GM21390 (cell line): ENCODE data around the gene SLC38A1.
A peak's percentile ranks its signal among the peaks of the same experiment; 100 is the strongest.
"Not testable (repeated sequence)": the region's sequence is repeated elsewhere in the genome, so short reads cannot be mapped to it uniquely, and the experiment has no call there.

ENCODE experiments used
- ATAC-seq: cut with Tn5 transposase; IDR thresholded peaks from one replicate; pipeline ENCODE4 v1.9.1; 2021; ENCODE audit not compliant: unreplicated experiment

The SLC38A1 gene

DNA sequence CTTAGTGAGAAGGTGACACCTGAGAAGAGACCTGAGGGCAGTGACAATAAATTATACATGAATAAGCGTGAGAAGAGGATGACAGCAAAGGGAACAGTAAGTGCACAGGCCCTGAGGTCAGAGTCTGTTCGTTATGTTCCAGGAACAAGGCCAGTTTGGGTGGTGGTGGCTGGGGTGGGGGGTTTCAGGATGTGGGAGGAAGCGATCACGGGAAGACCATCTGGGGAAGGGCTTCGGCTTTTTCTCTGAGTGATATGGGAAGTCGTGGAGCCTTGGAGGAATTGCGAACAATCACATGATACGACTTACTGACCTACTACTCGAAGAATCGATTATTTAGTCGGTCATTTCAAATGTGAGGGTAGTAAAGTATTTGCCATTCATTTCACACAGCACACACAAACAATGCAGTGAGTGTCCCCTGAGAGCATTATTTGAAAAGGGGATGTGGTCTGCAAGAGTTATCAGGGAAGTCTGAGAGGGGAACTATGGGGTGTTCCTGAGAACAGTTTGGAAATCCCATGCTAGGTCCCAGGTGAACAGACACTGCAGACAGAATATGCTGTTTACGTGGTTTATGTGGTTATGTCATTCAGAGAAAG lies 94.7 kb downstream of the SLC38A1 start:
- peak; percentile 41 for ATAC-seq

DNA sequence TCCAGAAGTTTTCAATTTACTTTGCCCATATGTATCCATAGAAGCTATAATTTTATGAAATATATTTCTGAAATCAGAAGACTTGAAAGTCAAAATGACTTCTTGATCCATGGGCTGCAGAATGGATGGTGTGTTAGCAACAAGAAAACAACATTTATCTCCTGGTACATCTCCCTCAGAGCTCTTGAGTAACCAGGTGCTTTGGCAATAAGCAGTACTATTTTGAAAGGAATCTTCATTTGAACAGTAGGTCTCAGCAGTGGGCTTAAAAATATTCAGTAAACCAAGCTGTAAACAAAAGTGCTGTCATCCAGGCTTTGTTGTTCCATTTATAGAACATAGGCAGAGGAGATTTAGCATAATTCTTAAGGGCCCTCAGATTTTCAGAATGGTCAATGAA lies 100.4 kb downstream of the SLC38A1 start:
- no peak for ATAC-seq

DNA sequence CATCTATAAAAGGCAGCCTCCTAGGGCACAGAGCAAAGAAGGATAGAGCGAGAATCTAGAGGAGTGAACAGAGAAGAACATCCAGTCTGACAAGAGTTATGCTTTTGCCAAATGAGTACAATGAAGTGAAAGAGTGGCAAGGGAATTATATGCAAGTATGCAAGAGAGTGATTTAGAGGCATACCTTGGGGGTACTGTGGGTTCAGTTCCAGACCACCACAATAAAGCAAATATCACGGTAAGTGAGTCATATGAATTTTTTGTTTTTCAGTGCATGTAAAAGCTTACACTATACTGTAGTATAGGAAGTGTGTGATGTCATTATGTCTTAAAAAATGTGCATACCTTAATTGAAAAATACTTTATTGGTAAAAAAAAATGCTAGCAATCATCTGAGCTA lies 101.4 kb downstream of the SLC38A1 start:
- no peak for ATAC-seq

DNA sequence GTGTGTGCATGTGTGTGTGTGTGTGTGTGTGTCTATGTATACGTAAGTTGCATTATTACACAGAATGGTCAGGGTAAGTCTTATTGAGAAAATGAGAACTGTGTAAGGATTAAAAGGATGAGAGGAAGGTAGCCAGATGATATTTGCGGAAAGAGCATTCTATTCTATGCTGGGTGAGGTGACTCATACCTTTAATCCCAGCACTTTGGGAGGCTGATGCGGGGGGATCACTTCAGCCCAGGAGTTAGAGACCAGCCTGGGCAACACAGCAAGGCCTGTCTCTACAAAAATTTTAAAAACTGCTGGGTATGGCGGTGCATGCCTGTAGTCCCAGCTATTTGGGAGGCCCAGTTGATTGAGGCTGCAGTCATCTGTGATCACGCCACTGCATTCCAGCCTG lies 103.7 kb downstream of the SLC38A1 start:
- ATAC-seq = no peak

DNA sequence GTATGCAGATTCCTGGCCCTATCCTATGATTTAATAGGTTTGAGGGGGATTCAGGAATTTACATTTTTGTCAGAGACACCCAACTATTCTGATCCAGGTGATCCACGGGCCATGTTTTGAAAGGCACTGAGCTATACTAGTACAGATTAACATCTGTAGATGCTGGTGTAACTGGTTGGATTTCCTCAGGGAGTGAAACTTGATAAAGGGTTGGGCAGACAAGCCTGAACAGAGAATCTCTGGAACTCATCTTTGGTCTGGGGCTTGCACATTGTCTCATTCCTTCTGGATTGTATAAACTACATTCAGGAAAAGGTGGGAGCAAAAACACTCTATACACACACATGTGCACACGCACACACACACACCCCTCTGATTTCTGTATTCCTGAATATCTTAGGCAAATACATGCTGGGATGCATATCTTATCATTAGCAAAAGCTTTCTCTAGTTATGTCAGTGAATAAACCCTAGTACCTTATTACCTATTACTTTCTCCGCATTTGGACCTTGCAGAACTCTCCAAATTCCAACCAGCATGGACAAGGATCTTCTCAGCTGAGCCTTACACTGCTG lies 104.6 kb downstream of the SLC38A1 start:
- ATAC-seq = no peak

DNA sequence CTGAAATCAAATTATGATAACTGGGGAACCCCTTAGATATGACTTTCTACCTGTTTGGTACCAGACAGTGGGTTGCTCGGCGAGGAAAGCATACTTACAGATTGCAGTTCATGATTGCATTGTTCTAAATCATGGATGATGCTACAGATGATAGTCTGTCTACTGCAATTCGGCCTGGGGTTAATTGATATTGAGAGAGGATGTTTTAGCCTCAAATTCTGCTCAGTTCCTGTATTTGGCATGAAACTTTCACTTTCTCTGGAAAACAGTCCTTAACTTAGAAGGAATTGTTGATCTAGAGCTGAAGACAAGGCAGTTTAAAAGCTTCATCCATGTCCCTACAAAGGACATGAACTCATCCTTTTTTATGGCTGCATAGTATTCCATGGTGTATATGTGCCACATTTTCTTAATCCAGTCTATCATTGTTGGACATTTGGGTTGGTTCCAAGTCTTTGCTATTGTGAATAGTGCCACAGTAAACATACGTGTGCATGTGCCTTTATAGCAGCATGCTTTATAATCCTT lies 106.2 kb downstream of the SLC38A1 start:
- not testable (repeated sequence) for ATAC-seq

DNA sequence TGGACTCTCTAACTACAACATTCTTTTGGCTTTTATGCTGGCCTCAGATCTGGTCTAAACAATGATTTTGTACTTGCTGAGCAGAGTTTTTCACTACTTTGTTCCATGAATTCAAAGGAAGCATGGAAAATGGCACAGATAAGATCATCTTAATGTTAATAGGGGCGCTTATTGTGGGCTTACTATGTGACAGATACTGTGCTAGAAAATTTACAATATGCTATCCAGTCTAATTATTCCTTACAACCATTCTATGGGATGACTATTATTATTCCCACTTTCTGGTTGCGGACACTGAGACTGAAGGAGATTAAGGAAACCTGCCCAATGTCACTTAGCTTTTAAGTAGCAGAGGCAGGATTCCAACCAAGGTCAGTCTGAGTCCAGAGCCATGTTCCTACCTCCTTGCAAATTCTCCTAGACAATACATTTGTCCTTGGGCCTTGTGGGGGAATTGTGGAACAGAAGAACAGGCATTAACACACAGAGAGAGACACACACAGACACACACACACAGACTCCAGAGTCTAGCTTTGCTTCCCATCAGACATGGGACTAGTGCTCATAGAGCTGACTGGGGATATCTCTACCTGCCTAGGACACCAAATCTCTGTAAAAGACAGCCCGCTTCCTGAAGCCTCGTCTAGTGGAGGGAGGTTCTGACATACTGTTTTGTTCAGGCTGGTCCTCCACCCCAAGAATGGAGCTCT lies 107.7 kb downstream of the SLC38A1 start:
- ATAC-seq = no peak

DNA sequence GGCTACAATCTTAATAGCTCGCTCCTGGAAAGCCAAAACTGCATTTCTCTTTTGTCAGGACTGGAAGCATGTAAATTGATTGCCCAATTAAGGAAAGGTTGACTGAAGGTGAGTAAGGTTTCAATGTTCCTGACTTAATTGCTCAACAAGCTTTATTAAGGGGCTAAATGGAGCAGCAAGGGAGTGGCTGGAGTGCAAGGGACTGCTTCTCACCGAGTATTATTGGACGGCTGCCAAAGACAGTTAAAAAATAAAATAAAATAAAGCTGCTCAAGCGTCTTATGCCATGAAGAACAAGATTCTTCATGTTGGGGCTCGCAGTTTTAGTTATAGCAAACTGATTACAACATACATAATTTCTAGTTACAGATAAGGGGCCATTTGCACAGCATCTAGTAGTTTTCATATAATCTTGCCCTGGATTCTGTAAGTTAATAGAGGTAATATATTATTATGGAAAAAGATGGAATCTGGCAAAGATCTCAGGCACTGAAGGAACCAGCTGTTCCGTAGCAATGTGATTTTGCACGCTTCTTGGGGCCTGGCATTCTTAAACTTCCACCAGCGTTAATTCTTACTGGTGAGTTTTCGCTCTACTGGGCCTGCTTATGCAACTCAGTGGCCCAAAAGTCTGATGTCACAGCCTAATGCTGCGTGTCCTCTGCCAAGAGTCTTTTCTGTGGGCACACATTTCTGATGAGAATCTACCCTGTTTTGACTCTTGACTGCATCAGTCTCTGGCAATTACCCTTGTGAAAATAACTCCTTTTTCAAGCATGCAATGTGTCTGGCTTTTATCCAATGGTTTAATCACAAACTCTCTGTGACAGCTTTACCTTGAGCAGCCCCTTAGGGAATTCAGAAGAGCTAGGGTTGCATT lies 108.5 kb downstream of the SLC38A1 start:
- ATAC-seq = no peak

DNA sequence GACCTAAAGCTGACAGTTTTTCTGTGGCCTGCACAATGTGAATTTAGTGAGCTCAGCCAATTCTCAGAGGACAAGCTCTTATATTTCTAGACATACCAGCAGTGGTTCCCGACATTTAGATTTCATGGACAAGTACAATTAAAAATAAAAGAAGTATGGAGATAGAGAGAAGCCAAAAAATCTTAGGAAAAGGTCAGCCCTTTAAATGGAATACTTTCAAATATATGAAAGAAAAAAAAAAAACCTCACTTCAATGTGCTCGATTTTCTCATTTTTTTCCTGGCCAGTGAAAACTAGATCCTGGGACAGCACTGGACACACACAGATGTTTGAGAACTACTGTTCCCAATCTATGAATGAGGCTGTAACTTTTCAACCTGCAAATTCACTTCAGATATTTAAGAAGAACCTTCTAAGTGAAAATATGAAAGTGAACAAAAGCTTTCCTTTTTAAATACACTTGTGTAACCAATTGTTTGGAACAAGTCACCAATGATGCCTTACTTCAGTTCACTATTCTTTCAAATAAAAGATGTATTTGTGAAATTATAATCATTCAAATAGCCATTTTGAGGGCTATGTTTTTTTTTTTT lies 109.4 kb downstream of the SLC38A1 start:
- ATAC-seq = no peak

DNA sequence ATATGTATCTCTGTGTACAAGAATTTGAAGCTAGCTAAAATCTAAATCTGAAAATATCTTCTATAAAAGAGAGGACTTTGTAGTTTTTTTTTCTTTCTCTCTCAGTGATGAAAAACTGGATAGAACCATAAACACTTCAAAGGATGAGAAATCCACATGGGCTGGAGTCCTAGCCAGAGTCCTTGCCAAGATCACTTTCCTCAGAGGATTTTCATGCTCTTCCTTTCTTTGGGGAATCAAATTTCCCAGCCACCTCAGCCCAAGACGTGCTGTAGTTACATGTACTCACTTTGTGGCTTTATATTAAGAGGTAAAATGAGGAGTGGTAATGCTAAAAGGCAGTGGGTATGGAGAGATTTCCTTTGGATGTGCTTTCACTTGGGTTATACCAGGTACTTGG lies 110.3 kb downstream of the SLC38A1 start:
- no peak for ATAC-seq

DNA sequence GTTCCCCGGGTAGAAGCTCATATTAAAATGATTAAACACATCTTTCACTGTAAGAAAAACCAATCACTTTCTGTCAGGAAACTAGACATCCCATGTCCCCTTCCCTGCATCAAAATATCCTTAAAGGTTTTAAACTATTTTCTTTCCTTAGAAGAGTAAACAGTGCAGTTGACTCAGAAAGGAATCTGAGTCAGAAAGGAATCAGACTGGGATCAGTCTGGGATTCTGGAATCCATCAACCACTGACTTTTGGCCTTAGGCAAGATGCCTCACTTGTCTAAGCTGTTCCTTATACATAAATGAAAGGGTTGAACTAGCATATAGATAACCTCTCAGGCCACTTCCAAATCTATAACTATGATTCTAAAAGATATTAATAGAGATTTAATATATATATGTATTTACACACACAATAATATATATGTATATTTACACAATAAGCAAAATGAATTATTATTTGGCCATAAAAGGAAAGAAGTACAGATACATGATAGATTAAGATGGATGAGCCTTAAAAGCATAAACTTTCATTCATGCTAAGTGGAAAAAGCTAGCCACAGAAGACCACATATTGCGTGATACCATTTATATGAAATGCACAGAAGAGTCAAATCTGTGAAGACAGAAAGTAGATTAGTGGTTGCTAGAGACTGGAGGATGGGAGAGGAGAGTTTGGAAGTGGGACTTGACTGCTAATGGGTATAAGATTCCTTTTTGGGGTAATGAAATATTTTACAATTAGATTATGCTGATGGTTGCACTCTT lies 114.4 kb downstream of the SLC38A1 start:
- ATAC-seq = no peak

DNA sequence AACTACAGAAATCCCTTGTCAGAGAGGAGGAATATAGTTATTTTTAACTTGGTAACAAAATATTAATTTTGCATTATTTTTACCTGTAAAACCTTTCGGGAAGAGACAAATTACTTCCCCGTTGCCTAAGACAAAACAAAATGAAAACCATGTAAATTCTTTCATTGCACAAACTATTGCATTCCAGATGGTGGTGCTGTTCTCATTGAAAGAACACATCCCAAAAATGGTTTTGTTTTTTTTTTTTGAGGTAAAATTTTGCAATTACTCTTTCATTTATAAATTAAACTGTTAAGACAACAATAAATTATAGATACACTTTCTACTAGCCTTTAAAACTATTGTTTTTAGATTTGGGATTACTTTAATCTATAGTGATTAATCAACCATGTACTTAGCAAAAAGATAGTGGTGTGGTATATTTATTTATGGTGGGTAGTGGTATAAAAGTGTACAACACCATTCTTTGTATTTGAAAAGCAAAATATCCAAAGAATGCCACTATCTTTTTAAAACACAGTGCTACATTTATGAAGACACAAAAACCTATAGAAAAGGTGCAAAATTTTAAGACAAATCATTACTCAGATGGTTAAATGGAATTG lies 115.5 kb downstream of the SLC38A1 start:
- no peak for ATAC-seq

DNA sequence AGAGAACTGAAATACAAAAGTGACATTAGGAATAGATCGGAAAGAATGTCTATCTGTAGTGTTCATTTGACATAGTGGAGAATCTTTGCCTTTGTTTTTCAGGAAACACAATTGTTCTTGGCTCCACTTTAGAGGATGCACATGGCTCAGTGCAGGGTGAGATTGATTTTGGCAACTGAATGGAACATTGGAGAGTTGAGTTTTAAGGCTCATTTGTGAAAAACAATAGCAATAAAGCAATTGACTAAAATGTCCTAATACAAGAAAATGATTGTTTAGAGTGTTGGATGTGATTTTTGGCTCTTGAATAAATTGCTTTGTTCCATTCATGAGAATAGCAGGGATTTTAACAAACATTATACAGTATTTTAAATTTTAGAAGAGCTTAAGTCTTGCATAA lies 116.4 kb downstream of the SLC38A1 start:
- ATAC-seq = no peak

DNA sequence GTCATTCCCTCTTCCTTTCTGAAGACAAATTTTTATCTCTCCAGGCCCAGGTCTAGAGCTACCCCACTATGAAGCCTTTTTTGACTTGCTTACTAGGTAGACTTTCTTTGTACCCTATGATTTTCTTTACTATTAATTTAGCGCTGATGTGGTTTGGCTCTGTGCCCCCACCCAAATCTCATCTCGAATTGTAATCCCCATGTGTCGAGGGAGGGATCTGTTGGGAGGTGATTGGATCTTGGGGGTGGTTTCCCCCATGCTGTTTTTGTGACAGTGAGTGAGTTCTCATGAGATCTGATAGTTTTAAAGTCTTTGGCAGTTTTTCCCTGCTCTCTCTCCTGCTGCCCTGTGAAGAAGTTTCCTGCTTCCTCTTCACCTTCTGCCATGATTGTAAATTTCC lies 118.1 kb downstream of the SLC38A1 start:
- ATAC-seq = no peak

DNA sequence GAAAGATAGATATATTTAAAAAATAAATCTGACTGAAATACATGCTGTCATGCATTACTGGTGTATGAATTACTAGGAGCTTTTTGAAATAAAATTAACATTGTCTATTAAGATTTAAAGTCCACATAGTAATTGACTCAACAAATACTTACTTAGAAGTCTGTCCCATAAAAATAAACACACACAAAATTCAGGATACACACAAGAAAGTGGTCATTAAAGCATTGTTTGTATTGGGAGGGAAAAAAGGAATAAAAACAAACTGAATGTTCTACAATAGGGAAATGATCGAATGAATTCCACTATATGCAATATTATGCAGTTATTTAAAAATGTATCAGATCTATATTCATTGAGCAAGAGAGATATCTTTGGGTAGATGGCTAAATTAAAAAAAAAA lies 118.9 kb downstream of the SLC38A1 start:
- no peak for ATAC-seq

DNA sequence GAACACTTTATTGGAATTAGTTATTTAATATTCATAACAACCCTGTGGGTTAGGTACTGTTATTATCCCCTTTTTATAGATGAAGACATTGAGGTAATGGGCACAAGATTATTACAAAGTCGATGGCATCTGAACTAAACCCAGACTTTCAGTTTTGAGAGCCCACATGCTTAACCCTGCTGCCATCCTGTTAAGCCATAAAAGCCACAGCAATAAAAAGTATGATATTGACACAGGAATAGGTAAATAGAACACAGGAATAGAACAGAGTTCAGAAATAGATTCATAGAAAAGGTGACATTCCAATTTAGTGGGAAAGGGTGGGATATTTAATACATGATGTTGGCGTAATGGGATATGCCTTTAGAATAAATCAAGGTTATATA lies 119.8 kb downstream of the SLC38A1 start:
- ATAC-seq = no peak

DNA sequence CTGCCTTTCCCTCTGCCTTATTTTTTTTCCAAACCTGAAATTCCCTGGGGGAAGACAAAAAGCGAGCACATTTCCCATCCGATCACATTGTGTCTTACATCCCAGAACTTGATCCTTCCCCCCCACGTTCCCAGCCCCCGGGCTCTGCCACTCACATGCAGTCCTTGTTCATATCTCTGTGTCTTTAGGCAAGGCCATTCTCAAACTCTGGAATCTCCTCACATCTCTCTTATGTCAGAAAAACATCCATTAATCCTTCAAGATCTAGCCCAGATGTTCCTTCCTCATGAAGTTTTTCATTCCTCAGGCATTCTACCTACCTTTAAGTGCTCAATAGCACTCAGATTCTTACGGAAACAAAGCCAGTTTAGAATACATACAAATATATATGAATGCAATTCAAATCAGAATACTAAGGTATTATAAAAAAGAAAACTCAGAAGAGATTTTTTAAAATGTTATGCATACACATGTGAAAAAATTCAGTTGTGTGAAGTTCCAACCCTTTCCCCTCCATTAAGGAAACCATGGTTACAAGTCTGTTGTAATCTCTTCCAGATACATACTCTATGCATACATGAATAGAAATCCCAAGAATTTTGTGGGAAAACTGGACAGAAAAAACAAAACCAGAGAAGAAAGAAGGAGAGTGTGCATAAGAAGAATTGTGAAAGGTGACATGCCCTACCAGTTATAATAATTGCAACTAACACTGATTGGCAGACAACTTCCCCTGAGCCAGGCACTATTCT lies 120.3 kb downstream of the SLC38A1 start:
- ATAC-seq = no peak

DNA sequence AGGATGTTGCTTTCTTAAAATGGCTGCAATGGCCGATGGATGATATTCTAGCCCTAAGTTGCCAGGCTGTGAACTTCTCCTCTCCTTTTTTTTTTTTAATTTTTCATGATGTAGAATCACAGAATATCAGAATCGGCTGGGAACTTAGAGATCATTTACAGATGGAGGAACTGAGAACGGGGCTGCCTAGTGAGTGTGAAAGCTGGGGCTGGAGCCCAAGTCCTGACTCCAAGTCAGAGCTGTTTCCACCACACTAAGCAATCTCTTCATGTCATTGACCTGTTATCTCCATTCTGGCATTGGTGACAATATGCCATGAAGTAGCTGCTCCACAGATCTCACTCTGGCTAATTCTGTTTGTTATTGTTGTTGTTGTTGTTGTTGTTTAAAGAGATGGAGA lies 121.7 kb downstream of the SLC38A1 start:
- ATAC-seq = peak; percentile 54

DNA sequence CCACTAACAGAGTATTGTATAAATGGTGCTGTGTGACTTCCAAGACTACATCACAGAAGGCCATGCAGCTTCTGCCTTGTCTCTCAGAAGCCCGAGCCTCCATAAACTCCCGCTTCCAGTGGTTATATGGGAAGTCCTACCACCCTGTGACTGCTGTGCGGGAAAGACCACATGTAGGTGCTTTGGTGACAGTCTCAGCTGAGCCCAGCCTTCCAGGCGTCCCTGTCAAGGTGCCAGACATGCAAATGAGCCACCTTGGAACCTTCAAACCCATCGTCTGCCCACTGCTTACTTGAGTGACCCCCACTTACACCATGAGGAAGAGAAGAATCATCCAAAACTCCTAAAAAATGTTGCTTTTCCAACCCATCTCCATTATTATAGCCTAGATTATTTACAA lies 123.0 kb downstream of the SLC38A1 start:
- ATAC-seq = no peak
